Measurements from ENCODE around the gene SNRPD3.
"Not testable (repeated sequence)": the region's sequence is repeated elsewhere in the genome, so short reads cannot be mapped to it uniquely, and the experiment has no call there.

SNRPD3 gene

DNA sequence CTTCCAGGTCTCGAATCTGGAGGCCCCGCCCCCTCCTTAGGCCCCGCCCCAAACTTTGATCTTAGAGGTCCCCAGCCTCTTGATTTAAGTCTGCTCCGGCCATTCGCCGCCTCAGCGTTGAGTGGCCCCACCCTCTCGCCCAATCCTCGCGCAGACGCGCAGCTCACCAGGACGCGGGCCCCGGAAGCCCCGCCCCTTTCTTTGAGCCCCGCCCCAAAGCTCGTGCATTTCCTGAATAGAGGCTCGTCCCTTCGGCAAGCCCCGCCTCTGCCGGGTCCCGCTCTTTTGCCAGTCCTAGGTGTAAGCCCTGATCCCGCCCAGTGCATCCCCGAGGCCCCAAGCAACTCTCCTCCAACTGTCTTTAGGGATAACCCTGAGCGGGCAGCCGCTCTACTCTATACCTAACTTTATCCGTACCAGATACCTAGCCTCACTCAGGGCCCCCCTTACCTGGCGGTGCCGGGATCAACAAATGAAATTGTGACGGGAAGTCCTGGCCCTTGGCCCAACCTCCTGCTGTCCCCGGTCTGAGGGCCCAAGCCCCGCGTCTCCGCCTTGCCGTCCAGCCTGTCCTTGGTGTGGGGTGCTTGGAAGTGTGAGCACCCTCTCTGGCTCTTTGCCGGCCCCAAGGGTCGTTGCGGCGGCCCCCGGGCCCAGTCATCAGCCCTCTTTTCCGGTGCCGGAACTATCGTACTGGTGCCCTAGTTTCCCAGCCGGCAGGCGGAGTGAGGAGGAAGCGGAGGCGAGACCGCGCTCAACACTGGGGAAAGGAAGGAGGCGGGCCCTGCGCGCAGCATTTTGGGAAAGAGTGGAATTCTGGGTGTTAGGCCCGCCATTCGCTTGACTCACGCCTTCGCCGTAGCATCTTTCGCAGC lies at the start of gene SNRPD3:
SNRPD3 (plus strand) TSS at position 835 of the 875 bp plus-strand sequence. CDS start 1,676 bp downstream, outside the sequence.
- DNase-seq = peak; percentile 100

DNA sequence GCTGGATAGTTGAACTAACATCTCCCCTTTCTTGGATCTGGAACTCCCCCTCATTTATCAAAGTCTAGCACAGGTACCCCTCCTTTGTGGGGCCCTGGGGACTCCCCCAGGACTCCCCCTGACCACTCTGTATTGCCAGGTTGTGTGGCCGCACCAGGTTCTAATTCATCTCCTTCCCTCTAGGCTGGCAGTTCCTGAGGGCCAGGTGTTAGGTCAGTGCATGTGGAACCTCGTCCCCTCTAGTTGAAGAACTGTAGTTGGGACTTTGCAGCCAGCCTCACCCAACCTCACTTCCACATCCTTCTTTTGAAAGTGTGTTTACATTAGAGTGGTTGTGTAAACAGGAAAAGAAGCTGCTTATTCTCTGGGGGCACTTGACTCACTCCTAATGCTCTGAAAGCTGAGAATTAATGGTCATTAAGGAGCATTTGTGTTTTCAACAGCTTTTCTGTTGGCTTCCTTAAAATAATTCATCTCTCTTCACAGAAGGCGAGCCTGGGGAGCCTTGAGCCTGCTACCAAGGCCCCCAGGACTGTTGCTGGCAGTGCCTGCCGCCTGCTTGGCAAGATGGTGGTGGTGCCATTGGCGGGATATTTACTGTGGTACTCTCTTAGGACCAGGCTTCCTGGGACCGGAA lies 48.9 kb upstream of the SNRPD3 start:
- DNase-seq = no peak

DNA sequence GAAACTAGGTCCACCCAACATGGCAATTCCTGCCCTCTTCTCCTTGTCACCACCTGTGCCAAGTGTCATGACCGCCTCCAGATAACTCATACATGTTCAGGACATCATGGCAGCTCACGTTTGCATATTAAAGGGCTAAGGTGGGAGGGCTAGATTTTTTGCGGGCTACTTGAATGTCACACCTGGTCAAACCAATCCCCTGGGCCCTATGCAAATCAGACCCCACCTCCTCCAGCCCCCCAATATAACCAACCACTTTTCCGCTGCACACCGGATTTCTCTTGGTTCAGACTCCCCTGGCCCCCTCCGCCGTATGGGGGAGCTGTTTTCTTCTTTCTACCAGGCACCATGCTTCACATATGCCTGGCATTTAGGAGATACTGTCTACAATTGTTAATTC lies 48.1 kb upstream of the SNRPD3 start:
- no peak for DNase-seq

DNA sequence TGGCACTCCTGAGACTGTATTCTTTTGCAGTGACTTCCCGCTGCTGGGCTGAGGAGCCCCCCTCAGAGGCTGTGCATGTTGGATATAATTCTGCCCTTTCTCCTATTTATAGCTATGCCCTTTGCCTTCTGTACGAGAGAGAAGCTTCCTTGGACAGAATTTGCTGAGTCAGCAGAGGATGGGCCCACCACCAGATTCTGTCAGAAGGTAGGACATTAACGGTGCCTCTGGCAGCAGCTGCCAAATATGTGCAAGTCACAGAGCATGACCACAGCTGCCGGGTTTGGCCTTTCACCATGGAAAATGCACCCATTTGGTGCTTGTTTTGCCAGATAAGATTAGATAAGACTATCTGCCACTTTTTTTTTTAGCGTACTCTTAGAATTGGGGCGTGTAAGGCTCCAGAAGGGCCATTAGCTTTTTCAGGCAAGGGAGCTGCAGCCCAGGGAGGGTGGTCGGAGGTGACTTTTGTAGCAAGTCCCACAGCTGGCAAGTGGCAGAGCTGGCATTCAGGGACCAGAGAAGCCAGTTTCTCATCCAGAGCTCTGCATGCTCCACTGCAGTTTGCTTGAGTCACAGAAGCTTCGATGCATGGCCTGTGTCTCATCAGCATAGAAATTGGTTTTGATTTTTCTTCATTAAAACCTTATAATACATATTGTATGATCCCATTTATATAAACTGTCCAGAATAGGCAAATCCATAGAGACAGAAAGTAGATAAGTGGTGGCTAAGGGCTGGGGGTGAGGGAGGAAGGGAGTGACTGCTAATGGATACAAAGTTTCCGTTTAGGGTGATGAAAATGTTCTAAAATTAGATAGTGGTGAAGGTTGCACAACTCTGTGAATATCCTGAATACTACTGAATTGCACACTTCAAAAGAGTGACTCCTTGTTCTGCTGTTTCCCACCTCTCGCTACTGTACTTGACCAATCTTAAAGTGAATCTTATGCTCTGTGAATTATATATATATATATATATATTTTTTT lies 44.9 kb upstream of the SNRPD3 start:
- no peak for DNase-seq

DNA sequence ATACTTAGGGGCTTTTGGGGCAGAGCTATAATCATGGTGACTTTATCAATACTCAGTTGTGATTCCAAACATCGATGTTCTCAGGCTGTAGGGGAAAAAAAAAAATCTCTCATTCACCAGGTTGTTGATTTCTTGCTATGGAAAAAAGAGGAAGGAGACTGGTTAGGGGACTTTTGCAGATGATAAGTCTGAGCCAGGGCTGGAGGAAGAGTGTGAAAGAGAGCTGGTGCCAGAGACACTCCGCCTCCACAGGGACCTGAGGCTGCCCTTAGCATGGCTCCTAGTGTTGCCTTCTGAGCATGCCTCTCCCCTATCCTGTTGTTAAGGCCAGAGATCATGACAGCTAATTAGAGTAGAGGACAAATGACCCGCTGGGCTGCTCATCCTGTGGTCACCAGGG lies 43.8 kb upstream of the SNRPD3 start:
- no peak for DNase-seq

DNA sequence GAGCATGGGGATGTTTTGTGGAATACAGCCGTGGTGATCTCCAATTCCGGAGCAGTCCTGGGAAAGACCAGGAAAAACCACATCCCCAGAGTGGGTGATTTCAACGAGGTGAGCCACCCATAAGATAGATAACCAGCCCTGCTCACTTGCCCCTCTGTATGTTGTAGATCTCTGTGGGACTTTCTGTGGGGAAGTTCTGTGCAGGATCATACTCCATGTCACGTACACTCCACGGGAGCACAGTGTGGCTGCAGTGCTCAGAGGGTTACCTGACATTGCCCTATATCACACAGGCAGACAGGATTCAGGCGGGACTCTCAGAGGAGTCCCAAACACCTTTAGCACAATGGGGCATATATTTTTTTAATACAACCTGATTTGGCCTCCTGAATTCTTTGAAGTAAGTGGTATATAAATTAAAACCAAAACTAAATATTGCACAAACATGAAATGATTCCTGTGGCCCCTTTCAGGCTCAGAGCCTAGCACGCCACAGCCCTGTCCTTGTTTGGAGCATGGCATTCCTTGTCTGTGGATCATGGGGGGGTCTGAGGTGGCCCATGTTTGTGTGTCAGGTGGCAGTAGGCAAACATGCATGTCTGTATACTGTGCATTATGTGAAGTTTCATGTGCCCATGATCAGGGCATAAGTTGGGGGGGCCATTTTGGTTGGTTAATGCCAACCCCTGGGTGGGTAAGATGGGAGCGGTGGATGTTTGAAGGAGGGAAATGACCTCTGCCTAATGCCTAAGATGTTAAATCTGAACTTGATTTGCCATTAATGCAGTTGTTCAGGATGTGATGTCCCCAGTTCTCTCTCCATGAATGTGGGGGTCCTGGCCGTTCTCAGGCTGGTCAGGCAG lies 42.2 kb upstream of the SNRPD3 start:
- no peak for DNase-seq

DNA sequence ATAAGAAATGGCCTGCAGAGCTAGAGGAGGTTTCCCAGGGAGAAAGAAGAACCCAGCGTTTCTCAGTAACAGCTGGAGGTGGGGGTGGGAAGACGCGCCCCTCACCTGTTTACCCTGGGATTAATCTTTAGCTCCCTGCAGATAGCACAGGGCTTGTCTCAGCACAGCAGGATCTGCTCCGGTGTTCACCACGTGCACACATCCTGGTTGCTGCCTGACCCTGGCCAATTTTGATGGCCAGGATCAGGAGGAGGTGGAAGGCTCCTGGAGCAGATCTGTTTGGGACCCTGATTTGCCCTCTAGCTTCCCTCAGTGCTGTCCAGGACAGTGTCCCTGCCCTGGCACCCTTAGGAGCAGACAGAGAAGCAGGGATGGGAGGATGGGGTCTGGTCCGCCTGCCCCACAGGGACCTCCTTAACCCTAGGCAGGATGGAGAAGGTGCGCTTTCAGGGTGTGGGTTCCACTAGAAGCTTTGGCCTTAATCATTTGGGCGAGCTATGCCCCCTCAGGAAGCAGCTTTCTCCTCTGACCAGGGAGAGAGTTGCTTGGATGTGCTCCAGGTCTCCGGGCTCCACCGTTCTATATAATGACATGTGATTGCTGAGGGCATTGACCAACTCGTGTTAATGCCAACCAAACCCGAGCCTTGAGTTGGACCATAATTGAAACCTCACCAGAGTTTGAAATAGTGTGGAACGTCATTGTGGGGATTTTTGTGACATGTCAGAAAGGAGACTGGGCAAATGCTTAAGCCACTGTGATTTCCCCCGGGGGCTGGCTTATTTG lies 41.4 kb upstream of the SNRPD3 start:
- DNase-seq = no peak

DNA sequence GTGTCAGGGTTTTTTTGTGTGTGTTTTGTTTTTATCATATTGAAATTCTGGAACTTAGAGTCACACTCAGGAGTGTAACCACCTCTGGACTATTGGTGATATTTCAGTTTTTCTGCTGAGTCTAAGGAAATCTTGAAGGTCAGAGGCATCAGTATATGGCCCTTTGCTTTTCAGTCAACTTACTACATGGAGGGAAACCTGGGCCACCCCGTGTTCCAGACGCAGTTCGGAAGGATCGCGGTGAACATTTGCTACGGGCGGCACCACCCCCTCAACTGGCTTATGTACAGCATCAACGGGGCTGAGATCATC lies 40.8 kb upstream of the SNRPD3 start:
- no peak for DNase-seq

DNA sequence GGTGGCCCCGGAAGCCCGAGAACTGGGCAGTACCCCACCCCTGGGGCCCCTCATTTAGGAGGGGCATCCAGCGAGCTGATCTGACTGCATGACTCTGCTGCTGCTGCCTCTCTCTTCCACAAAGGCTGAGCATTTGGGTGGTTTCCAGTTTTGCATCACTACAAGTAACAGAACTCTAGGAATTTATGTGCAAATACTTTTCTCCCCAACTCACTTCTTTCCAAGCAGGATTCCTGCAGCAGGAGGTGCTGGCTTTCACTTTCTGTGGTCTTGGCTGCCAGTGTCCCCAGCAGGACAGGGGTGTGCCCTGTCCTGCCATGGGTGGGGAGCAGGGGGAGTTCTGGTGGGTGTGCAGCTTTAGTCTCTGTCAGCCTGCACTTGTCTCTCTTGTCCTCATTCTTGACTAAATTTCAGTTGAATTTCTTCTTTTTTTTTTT lies 39.5 kb upstream of the SNRPD3 start:
- peak; percentile 67 for DNase-seq

DNA sequence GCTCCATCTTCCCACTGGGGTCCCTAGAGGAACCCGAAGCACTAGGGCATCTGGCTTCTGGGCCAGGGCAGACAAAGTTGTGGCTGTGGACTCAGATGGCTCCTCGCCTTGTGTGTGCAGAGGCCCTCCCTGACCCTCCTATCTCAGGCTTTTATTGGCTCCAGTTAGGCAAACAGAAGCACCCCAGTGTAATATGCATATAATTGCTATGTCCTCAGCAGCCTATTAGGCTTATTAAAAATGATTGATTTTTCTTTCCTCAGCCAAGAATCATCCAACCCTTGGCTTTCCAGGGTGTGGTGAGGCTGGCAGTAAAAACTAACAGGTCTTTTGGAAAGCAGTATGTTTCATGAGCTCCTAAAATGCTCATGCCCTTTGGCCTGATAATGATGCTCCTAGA lies 38.4 kb upstream of the SNRPD3 start:
- DNase-seq = no peak

DNA sequence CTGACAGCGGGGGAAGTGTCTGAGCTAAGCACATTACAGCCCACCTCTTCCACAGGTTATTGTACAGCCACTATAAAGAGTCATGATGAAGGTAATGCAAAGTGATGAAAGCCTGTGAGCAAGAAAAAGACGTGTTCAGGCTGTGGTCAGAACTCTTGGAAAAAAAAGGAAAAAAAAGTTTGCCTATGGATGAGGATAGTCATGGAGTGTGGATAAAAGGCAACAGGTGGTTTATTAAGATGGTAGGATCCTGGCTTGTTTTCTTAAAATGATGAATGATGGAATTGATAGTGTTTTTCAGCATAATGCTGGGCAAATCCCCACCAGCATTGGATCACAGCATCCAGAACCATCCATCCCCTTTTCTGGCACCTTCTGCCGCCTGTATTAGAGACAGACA lies 37.6 kb upstream of the SNRPD3 start:
- DNase-seq = no peak

DNA sequence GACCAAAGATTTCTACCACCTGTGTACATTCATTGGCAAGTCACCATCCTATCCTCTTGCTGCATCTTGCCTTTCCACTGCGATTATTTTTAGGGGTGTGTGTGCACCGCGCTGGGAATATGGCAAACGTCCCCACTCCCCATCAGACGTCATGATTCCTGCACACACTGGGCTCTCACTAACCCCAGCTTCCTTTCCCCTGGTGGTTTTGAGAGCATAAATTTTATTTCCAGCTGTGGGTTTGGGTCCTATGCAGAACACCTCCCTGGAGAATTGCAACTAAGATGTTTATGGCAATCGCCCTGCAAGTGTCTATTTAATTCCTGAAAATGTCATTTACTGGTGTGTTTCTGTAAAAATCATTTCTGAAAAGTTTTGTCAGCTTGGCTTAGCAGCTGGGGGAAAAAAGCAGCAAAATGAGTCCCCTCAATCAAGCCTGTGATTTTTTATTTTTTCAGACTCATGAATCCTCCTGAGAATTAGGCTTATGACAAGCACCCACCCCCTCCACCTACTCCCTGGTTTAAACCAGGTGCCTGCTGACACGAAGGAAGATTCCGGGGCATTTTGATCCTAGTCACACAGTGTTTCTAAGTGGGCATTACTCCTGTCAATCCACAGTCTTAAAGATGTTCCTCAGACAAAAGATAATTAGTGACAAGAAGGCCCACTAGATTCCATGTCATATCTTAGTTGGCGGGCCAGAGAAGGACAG lies 36.9 kb upstream of the SNRPD3 start:
- DNase-seq = no peak

DNA sequence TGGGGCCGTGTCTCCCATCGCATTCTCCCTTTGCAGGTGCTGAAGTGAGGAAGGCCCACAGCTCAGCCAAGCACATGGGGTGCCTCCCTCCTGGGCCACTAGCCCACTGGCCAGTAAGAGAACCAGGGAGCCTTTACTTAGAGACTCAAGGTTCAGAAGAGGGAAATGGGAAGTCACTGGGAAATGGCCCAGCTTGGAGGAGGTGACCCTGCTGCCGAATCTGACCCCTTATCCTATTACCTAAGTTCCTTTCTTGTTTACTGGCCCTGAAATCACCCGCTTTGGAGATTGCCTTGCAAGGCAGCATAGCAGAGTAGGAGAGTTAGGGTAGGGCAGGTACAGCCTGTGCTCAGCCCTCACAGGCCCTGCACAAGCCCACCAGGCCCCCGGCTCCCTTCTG lies 36.3 kb upstream of the SNRPD3 start:
- no peak for DNase-seq

DNA sequence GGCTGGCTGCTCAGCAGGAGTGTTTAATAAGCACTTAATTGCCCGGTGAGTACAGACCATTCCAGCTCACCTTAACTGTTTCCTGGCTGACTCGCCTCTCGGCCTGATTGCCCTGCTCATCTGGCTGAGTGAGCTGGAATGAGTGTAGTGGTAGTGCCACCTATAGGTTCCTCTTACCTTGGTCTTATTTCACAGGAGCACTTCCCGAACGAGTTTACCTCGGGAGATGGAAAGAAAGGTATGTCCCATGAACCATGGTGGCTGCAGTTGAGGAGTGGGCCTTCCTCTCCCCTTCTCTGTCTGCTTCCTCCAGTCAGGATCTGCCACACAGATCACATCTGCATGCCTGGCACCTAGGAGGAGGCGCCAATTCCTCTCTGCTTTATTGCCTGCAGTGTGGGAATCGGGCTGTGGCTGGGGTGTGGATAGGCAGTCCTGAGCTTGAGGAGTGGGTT lies 34.0 kb upstream of the SNRPD3 start:
- DNase-seq = no peak

DNA sequence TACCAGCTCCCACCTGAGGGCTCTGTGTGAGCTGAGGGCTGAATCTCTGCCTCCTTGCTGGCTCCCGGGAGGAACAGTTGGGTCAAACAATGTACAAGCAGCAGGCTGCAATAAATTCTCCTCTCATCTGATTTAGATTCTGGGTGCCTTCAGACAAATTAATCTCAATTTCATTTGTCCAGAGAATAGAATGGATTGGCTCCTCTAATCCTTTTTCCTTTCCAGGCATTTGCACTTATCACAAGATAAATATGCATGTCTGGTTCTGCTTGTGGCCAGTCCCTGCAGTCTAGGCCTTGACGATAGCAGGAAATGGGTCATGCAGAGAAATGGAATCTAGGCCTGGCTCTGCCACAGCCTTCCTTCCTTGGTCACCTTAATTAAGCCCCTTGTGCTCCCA lies 31.9 kb upstream of the SNRPD3 start:
- no peak for DNase-seq

DNA sequence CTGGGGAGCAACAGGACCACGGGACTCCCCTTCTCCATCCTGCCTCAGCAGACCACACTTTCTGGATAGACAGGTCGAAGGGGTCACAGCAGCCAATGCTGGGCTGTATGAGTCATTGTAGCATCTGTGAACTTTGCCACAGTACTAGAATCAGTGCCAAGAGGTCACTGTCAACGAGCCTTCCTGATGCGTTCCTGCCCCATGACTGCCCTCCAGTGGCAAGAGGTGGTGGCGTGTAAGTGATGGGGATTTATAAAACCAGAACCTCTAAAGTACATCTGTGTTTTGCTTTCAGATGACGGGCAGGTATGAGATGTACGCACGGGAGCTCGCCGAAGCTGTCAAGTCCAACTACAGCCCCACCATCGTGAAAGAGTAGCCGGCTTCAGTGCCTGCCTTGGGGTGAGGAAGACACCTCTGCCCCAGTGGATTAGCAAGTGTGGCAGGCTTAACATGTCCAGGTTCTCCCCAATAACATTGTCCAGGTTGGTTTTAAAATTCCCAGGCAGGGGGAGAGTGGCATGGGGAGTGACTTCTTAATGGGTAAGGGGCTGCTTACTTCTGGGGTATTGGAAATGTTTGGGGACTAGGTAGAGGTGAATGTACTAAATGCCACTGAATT lies 30.3 kb upstream of the SNRPD3 start:
- DNase-seq = peak; percentile 66

DNA sequence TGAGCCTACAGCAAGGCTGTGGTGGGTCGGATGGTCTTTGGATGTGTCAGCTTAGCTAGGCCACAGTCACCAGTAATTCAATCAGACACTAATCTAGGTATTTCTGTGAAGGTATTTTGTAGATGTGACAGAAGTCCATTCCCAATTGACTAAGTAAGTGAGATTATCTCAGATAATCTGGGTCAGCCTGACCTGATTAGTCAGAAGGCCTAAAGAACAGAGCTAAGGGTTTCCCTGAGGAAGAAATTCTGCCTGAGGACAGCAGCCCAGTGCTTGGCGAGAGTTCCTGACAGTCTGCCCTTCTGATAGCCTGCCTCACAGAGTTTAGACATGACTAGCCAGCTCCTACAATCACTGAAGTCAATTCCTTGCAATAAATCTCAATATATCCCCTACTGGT lies 29.6 kb upstream of the SNRPD3 start:
- no peak for DNase-seq

DNA sequence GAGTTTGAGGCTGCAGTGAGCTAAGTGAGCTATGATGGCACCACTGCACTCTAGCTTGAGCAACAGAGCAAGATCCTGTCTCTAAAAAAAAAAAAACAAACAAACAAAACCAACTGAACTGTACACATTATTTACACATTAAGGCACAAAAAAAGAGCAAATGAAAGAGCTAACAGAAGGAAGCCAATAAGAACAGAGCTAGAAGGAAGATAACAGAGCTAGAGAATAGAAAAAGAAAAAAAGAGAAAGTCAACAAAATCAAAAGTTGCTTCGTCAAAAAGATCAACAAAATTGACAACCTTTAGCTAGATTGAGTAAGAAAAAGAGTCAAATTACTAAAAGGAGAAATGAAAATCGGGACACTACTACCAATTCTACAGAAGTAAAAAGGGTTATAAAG lies 25.9 kb upstream of the SNRPD3 start:
- no peak for DNase-seq

DNA sequence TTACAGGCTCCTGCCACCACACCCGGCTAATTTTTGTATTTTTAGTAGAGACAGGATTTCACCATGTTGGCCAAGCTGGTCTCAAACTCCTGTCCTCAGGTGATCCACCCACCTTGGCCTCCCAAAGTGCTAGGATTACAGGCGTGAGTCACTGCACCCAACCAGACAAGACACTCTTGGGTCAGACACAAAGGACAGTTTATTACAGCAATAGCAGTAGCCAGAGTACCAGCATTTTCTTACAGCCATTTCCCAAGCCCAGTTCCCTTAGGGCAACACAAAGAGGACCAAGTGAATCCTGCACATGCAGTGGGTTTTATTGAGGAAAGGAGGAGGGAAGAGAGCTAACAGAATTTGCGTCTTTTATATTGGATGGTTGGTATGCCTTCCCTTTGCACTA lies 24.8 kb upstream of the SNRPD3 start:
- DNase-seq = not testable (repeated sequence)

DNA sequence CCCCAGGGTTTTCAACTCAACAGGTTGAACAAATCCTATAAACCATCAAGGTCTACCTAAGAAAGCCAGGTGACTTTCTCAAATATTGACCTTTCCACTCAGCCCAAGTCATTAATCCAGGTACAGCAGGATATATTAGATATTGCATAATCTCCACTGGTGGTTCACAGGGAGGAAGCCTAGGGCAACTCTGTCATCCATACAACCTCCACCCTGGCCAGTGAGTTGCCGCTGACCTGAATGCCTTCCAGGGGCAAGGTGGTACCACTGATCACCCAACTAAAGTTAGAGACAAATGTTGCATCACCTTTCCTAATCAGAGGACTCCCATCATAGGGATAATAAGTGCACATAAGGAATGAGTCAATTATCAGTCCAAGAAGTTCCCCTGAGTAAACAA lies 23.7 kb upstream of the SNRPD3 start:
- DNase-seq = no peak
